H1 (cell line): ENCODE results near the gene SMTNL2. TPM values are rescaled to one million over a fixed set of nuclear protein-coding genes. Genes with fewer than 3 reads are reported as not detected.

Source experiments
- ATF2 ChIP-seq: IDR thresholded peaks from 2 replicates; pipeline ENCODE4 v1.6.1; 2012; ENCODE audit warnings: low read length, inconsistent platforms
- EGR1 ChIP-seq: IDR thresholded peaks from 2 replicates; pipeline ENCODE4 v1.6.1; 2011; ENCODE audit warnings: low read depth, low read length, borderline replicate concordance
- GTF2F1 ChIP-seq: IDR thresholded peaks from 2 replicates; pipeline ENCODE4 v1.6.1; 2012; ENCODE audit warnings: low read depth, low read length, improper control_type of control experiment, borderline replicate concordance
- NRF1 ChIP-seq: IDR thresholded peaks from 2 replicates; pipeline ENCODE4 v1.6.1; 2011; ENCODE audit warnings: mild to moderate bottlenecking, low read depth, low read length, improper control_type of control experiment
- RAD21 ChIP-seq, 2 experiments: IDR thresholded peaks in 1 of 2; conservative IDR thresholded peaks in 1 of 2; 2 replicates each; pipeline ENCODE4 v1.6.1; 2011; ENCODE audit warnings: low read depth in 2 of 2, low read length in 2 of 2, improper control_type of control experiment in 1 of 2, inconsistent platforms in 1 of 2, mild to moderate bottlenecking in 1 of 2, moderate library complexity in 1 of 2
- SRF ChIP-seq: IDR thresholded peaks from 2 replicates; pipeline ENCODE4 v1.6.1; 2011; ENCODE audit warnings: mild to moderate bottlenecking, low read depth, low read length, moderate library complexity
- ZNF274 ChIP-seq: IDR thresholded peaks from 2 replicates; pipeline ENCODE4 v1.7.0; 2012; ENCODE audit warnings: low read length, borderline replicate concordance; ENCODE audit errors: extremely low read depth
- polyA plus RNA-seq, 7 experiments: library from polyadenylated mRNA; depleted of rRNA in 3 of 7; stranded (reverse) in 5 of 7; unstranded in 2 of 7; fragments of >200 nt in 5 of 7; fragments of 200-250 nt in 2 of 7; gene quantifications; 1 replicate in 5 of 7; 2 replicates in 1 of 7; 4 replicates in 1 of 7; pipeline versions ENCODE4 v1.2.1 to v1.2.3, GENCODE V29; 2011 to 2013; ENCODE audit warnings: missing spikeins in 2 of 7, mixed read lengths in 2 of 7
- total RNA-seq: library from RNA; stranded (reverse); fragmentation: NEBNext Ultra II Directional; extraction: Animal tissue kit (Norgen Biotek cat#: 25700); gene quantifications from 2 replicates; pipeline ENCODE4 v1.2.1, GENCODE V29; 2021

The SMTNL2 gene
- total and polyA plus RNA-seq, 2 of the 8 experiments (the other 6 are each of a cell fraction or from before 2014, with no cell fraction given): 3.6 to 4.5 TPM

- no peak for TF ChIP-seq SRF
- no peak for TF ChIP-seq NRF1
- no peak for TF ChIP-seq GTF2F1
- no peak for TF ChIP-seq EGR1
- no peak for TF ChIP-seq RAD21 (IDR thresholded peaks at IDR 0.05 in 1 of 2, conservative IDR thresholded peaks at IDR 0.05 in 1 of 2; ENCODE audit: low read depth in 2 of 2, low read length in 2 of 2)
- no peak for TF ChIP-seq ATF2
- no peak for TF ChIP-seq ZNF274
These were observed 35.4 kb upstream of the SMTNL2 start (continued) for GRCh38 chr17:4548721-4549531.
